HepG2 (cell line): ENCODE data around the gene STK32C. TPM values are rescaled to one million over a fixed set of nuclear protein-coding genes. Genes with fewer than 3 reads are reported as not detected.

Experiments
- ARID2 ChIP-seq: sonication (generic); formaldehyde crosslinking; IDR thresholded peaks from 2 replicates; pipeline ENCODE4 v1.8.1; 2022; ENCODE audit warnings: mild to moderate bottlenecking, missing genetic modification reagents, borderline replicate concordance
- CAMTA2 ChIP-seq: sonication (generic); formaldehyde crosslinking; IDR thresholded peaks from 2 replicates; pipeline ENCODE4 v1.4.0; 2020; ENCODE audit warnings: mild to moderate bottlenecking, missing genetic modification reagents, borderline replicate concordance
- ESRRA ChIP-seq: sonication (generic); formaldehyde crosslinking; IDR thresholded peaks from 2 replicates; pipeline ENCODE4 v1.5.1; 2020; ENCODE audit warnings: mild to moderate bottlenecking, low read depth, missing genetic modification reagents
- HDAC6 ChIP-seq: fragments of 200-600 bp; sonication (generic); IDR thresholded peaks from 2 replicates; pipeline ENCODE4 v1.7.0; 2017; ENCODE audit warnings: mild to moderate bottlenecking, antibody characterized with exemption, low read length, low read depth
- IRF2 ChIP-seq: IDR thresholded peaks from 2 replicates; pipeline ENCODE4 v1.6.1; 2018; ENCODE audit warnings: missing genetic modification reagents, missing compliant biosample characterization
- KLF6 ChIP-seq: IDR thresholded peaks from 2 replicates; pipeline ENCODE4 v1.8.0; 2016; ENCODE audit warnings: missing biosample characterization, missing genetic modification reagents
- MAFF ChIP-seq: IDR thresholded peaks from 2 replicates; pipeline ENCODE4 v1.6.1; 2011; ENCODE audit warnings: low read depth, low read length, improper control_type of control experiment
- PHF5A ChIP-seq: IDR thresholded peaks from one replicate; pipeline ENCODE4 v1.6.1; 2018; ENCODE audit warnings: low read depth, missing genetic modification reagents; ENCODE audit not compliant: unreplicated experiment
- SSRP1 ChIP-seq: IDR thresholded peaks from 2 replicates; pipeline ENCODE4 v1.6.1; 2016; ENCODE audit warnings: control low read depth
- TAF1 ChIP-seq: sonication (generic); formaldehyde crosslinking; IDR thresholded peaks from 2 replicates; pipeline ENCODE4 v1.4.0; 2020; ENCODE audit warnings: missing genetic modification reagents
- ZNF17 ChIP-seq: sonication (generic); formaldehyde crosslinking; IDR thresholded peaks from 2 replicates; pipeline ENCODE4 v1.5.0; 2020; ENCODE audit warnings: mild to moderate bottlenecking, missing genetic modification reagents
- ZNF790 ChIP-seq: sonication (generic); formaldehyde crosslinking; IDR thresholded peaks from 2 replicates; pipeline ENCODE4 v1.8.0; 2022; ENCODE audit warnings: missing genetic modification reagents, mild to moderate bottlenecking, borderline replicate concordance
- polyA plus RNA-seq, 8 experiments: library from polyadenylated mRNA; depleted of rRNA in 3 of 8; stranded (reverse) in 7 of 8; unstranded in 1 of 8; fragments of >200 nt; fragmentation: Illumina TruSeq in 4 of 8; extraction: Trizol in 4 of 8; gene quantifications; 2 replicates each; pipeline versions ENCODE4 v1.2.1 to v1.2.3, GENCODE V29; 2011 to 2016; ENCODE audit warnings: low read depth in 4 of 8, missing spikeins in 1 of 8, mixed read lengths in 1 of 8; ENCODE audit not compliant: insufficient read depth in 1 of 8
- total RNA-seq, 5 experiments: library from RNA; depleted of rRNA; stranded (reverse); fragments of >200 nt; fragmentation: Illumina TruSeq; extraction: Trizol; gene quantifications; 2 replicates each; pipeline ENCODE4 v1.2.3, GENCODE V29; 2016; ENCODE audit warnings: low read depth in 1 of 5
- TF ChIP-seq, protein P1 (sequence below): sonication (generic); formaldehyde crosslinking; IDR thresholded peaks from 2 replicates; pipeline ENCODE4 v1.8.1; 2022; ENCODE audit warnings: low read depth, mild to moderate bottlenecking, missing genetic modification reagents
- TF ChIP-seq, protein P2 (sequence below): sonication (generic); formaldehyde crosslinking; IDR thresholded peaks from 2 replicates; pipeline ENCODE4 v1.8.0; 2022; ENCODE audit warnings: low read depth, missing genetic modification reagents
- TF ChIP-seq, protein P3 (sequence below): sonication (generic); formaldehyde crosslinking; IDR thresholded peaks from 2 replicates; pipeline ENCODE4 v1.4.0; 2020; ENCODE audit warnings: mild to moderate bottlenecking, missing genetic modification reagents
- TF ChIP-seq, protein P4 (sequence below): IDR thresholded peaks from 2 replicates; pipeline ENCODE4 v1.6.1; 2016; ENCODE audit warnings: low read depth, borderline replicate concordance
- TF ChIP-seq, protein P5 (sequence below): IDR thresholded peaks from 2 replicates; pipeline ENCODE4 v1.6.1; 2016; ENCODE audit warnings: low read depth
- TF ChIP-seq, protein P6 (sequence below): sonication (generic); IDR thresholded peaks from 2 replicates; pipeline ENCODE4 v1.6.1; 2016; ENCODE audit warnings: low read depth, borderline replicate concordance
- TF ChIP-seq, protein P7 (sequence below): sonication (generic); formaldehyde crosslinking; IDR thresholded peaks from 2 replicates; pipeline ENCODE4 v1.5.0; 2020; ENCODE audit warnings: mild to moderate bottlenecking, missing genetic modification reagents, moderate library complexity

Gene STK32C
- total and polyA plus RNA-seq, 2 of the 13 experiments (the other 11 are each of a cell fraction or from before 2014, with no cell fraction given), result 10.9 to 19.4 TPM

DNA sequence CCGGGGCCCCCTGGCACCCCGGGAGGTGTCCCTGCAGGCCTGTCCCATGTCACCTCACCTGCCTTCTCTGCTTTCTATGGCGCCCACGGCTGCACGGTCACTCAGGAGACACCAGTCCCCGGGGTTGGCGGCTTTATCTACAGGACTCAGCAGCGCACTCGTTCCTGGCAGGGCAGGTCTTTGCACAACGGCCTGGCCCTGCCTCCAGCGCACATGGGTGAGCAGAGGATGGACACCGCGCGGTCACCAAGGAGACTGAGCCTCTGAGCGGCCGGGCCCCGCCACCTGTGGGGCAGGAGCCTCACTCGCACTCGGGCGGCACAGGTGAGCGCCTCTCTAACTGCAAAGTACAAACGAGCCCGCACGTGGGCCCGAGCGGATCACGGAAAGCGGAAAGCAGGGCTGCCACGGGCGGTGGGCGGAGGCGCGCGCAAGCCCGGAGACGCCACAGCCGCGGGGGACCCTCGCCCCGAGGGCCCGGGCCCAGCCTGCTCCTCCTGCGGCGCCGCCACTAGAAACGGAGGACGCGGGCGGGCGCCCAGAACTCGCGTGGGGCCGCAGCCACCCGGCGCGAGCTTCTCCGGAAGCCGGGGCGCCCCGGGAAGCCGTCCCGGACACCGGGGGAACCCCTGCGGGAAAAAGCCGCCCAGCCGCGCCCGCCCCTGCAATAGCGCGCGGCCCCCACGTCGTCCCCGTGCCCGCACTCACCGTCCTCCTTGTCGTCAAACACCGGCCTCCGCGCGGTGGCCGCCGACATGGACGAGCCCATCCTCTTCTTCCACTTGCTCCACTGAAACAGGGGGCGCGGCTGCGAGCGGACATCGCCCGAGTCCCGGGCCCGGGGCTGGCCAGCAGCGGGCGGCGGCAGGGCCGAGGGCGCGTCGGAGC lies 642 bp downstream of the STK32C start (continued):
- no peak for TF ChIP-seq ZNF17
- TF ChIP-seq, protein P1, sequence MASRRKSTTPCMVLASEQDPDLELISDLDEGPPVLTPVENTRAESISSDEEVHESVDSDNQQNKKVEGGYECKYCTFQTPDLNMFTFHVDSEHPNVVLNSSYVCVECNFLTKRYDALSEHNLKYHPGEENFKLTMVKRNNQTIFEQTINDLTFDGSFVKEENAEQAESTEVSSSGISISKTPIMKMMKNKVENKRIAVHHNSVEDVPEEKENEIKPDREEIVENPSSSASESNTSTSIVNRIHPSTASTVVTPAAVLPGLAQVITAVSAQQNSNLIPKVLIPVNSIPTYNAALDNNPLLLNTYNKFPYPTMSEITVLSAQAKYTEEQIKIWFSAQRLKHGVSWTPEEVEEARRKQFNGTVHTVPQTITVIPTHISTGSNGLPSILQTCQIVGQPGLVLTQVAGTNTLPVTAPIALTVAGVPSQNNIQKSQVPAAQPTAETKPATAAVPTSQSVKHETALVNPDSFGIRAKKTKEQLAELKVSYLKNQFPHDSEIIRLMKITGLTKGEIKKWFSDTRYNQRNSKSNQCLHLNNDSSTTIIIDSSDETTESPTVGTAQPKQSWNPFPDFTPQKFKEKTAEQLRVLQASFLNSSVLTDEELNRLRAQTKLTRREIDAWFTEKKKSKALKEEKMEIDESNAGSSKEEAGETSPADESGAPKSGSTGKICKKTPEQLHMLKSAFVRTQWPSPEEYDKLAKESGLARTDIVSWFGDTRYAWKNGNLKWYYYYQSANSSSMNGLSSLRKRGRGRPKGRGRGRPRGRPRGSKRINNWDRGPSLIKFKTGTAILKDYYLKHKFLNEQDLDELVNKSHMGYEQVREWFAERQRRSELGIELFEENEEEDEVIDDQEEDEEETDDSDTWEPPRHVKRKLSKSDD (CRISPR knock-in tag), result 0 out of 2 replicates have a peak, but pooled peaks have one; percentile 6
- TF ChIP-seq SSRP1 (CRISPR knock-in tag), result no peak
- TF ChIP-seq, protein P2, sequence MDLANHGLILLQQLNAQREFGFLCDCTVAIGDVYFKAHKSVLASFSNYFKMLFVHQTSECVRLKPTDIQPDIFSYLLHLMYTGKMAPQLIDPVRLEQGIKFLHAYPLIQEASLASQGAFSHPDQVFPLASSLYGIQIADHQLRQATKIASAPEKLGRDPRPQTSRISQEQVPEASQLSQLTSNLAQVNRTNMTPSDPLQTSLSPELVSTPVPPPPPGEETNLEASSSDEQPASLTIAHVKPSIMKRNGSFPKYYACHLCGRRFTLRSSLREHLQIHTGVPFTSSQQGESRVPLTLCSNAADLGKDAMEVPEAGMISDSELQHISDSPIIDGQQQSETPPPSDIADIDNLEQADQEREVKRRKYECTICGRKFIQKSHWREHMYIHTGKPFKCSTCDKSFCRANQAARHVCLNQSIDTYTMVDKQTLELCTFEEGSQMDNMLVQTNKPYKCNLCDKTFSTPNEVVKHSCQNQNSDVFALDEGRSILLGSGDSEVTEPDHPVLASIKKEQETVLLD (CRISPR knock-in tag), result no peak
- TF ChIP-seq, protein P3, sequence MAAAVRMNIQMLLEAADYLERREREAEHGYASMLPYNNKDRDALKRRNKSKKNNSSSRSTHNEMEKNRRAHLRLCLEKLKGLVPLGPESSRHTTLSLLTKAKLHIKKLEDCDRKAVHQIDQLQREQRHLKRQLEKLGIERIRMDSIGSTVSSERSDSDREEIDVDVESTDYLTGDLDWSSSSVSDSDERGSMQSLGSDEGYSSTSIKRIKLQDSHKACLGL (CRISPR knock-in tag), result peak; percentile 76; the same call in 1 of the 2 replicates
- TF ChIP-seq, protein P4, sequence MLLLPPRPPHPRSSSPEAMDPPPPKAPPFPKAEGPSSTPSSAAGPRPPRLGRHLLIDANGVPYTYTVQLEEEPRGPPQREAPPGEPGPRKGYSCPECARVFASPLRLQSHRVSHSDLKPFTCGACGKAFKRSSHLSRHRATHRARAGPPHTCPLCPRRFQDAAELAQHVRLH (CRISPR knock-in tag), result no peak
- TF ChIP-seq IRF2 (CRISPR knock-in tag), result no peak
- TF ChIP-seq TAF1, result no peak
- TF ChIP-seq ARID2 (CRISPR knock-in tag), result no peak
- no peak for TF ChIP-seq HDAC6
- TF ChIP-seq ZNF790 (CRISPR knock-in tag), result no peak
- TF ChIP-seq KLF6, result 0 out of 2 replicates have a peak, but pooled peaks have one; percentile 14
- TF ChIP-seq, protein P5, sequence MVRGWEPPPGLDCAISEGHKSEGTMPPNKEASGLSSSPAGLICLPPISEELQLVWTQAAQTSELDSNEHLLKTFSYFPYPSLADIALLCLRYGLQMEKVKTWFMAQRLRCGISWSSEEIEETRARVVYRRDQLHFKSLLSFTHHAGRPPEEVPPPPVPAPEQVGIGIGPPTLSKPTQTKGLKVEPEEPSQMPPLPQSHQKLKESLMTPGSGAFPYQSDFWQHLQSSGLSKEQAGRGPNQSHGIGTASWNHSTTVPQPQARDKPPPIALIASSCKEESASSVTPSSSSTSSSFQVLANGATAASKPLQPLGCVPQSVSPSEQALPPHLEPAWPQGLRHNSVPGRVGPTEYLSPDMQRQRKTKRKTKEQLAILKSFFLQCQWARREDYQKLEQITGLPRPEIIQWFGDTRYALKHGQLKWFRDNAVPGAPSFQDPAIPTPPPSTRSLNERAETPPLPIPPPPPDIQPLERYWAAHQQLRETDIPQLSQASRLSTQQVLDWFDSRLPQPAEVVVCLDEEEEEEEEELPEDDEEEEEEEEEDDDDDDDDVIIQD (CRISPR knock-in tag), result no peak
- TF ChIP-seq PHF5A (CRISPR knock-in tag), result no peak
- no peak for TF ChIP-seq MAFF
- TF ChIP-seq ESRRA (CRISPR knock-in tag), result no peak
- TF ChIP-seq, protein P6, sequence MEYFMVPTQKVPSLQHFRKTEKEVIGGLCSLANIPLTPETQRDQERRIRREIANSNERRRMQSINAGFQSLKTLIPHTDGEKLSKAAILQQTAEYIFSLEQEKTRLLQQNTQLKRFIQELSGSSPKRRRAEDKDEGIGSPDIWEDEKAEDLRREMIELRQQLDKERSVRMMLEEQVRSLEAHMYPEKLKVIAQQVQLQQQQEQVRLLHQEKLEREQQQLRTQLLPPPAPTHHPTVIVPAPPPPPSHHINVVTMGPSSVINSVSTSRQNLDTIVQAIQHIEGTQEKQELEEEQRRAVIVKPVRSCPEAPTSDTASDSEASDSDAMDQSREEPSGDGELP, result peak; percentile 50; the same call in 1 of the 2 replicates
- TF ChIP-seq, protein P7, sequence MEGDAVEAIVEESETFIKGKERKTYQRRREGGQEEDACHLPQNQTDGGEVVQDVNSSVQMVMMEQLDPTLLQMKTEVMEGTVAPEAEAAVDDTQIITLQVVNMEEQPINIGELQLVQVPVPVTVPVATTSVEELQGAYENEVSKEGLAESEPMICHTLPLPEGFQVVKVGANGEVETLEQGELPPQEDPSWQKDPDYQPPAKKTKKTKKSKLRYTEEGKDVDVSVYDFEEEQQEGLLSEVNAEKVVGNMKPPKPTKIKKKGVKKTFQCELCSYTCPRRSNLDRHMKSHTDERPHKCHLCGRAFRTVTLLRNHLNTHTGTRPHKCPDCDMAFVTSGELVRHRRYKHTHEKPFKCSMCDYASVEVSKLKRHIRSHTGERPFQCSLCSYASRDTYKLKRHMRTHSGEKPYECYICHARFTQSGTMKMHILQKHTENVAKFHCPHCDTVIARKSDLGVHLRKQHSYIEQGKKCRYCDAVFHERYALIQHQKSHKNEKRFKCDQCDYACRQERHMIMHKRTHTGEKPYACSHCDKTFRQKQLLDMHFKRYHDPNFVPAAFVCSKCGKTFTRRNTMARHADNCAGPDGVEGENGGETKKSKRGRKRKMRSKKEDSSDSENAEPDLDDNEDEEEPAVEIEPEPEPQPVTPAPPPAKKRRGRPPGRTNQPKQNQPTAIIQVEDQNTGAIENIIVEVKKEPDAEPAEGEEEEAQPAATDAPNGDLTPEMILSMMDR (CRISPR knock-in tag), result peak; percentile 41
- TF ChIP-seq CAMTA2 (CRISPR knock-in tag), result 0 out of 2 replicates have a peak, but pooled peaks have one; percentile 46
